GM23338 (cell line): ENCODE results near the gene NUB1. TPM values are rescaled to one million over a fixed set of nuclear protein-coding genes. Genes with fewer than 3 reads are reported as not detected.

ENCODE experiments used
- ATAC-seq: fragments of 200-7000 bp; cut with Tn5 transposase; 3 replicates; pipeline ENCODE4 v1.9.1; 2020
- DNase-seq: peaks from one replicate; pipeline ENCODE4 v3.0.0-alpha.2; 2015; ENCODE audit warnings: low spot score
- H2AFZ ChIP-seq: fragments of 200-600 bp; sonication (generic); 2 replicates; pipeline ENCODE4 v1.8.0; 2016; ENCODE audit warnings: antibody characterized with exemption, mild to moderate bottlenecking, moderate library complexity
- H3F3A ChIP-seq: fragments of 200-600 bp; sonication (generic); replicated peaks from 2 replicates; pipeline ENCODE4 v1.8.0; 2017; ENCODE audit warnings: antibody characterized with exemption, mixed run types, low read depth
- H3K27ac ChIP-seq: fragments of 200-600 bp; sonication (generic); 2 replicates; pipeline ENCODE4 v1.6.1; 2016; ENCODE audit warnings: low read depth
- H3K27me3 ChIP-seq: fragments of 200-600 bp; sonication (generic); 2 replicates; pipeline ENCODE4 v1.8.0; 2016; ENCODE audit warnings: mild to moderate bottlenecking, mixed run types, moderate library complexity; ENCODE audit not compliant: insufficient read depth
- H3K36me3 ChIP-seq: fragments of 200-600 bp; sonication (generic); 2 replicates; pipeline ENCODE4 v1.8.0; 2016; ENCODE audit warnings: mild to moderate bottlenecking; ENCODE audit not compliant: insufficient read depth
- H3K4me1 ChIP-seq: fragments of 200-600 bp; sonication (generic); 2 replicates; pipeline ENCODE4 v1.8.0; 2016; ENCODE audit warnings: mild to moderate bottlenecking, moderate library complexity; ENCODE audit not compliant: insufficient read depth
- H3K4me2 ChIP-seq: fragments of 200-600 bp; sonication (generic); 2 replicates; pipeline ENCODE4 v1.7.1; 2017; ENCODE audit warnings: mixed run types
- H3K4me3 ChIP-seq: fragments of 200-600 bp; sonication (generic); 2 replicates; pipeline ENCODE4 v1.6.1; 2016; ENCODE audit warnings: mixed run types
- H3K79me2 ChIP-seq: fragments of 200-600 bp; sonication (generic); replicated peaks from 2 replicates; pipeline ENCODE4 v1.8.0; 2017; ENCODE audit warnings: mild to moderate bottlenecking; ENCODE audit not compliant: insufficient read depth
- H3K9me2 ChIP-seq: fragments of 200-600 bp; sonication (generic); 2 replicates; pipeline ENCODE4 v1.8.0; 2017; ENCODE audit not compliant: insufficient read depth
- H4K20me1 ChIP-seq: fragments of 200-600 bp; sonication (generic); replicated peaks from 2 replicates; pipeline ENCODE4 v1.8.0; 2017; ENCODE audit warnings: mild to moderate bottlenecking; ENCODE audit not compliant: insufficient read depth
- H3K27ac Mint-ChIP-seq: 2 replicates; pipeline ENCODE4 v1.8.0; 2020; ENCODE audit warnings: inconsistent platforms, mild to moderate bottlenecking, moderate library complexity, mixed read lengths
- H3K27me3 Mint-ChIP-seq: 3 replicates; pipeline ENCODE4 v1.8.0; 2022; ENCODE audit warnings: low read depth, mild to moderate bottlenecking, moderate library complexity, mixed read lengths, inconsistent platforms; ENCODE audit not compliant: insufficient read depth, poor library complexity
- H3K36me3 Mint-ChIP-seq: 3 replicates; pipeline ENCODE4 v1.8.0; 2021; ENCODE audit warnings: low read depth, mild to moderate bottlenecking, inconsistent platforms, moderate library complexity, mixed read lengths
- H3K4me1 Mint-ChIP-seq: 3 replicates; pipeline ENCODE4 v1.8.0; 2020; ENCODE audit warnings: mild to moderate bottlenecking, inconsistent platforms, mixed read lengths
- H3K4me3 Mint-ChIP-seq: 3 replicates; pipeline ENCODE4 v1.8.0; 2021; ENCODE audit warnings: moderate library complexity, mild to moderate bottlenecking, inconsistent platforms, mixed read lengths
- H3K9me3 Mint-ChIP-seq: 3 replicates; pipeline ENCODE4 v1.8.0; 2020; ENCODE audit warnings: moderate library complexity, mild to moderate bottlenecking, inconsistent platforms, mixed read lengths
- CTCF ChIP-seq, 2 experiments: fragments of 200-600 bp in 1 of 2; sonication (generic) in 1 of 2; conservative IDR thresholded peaks; 2 replicates each; pipeline versions ENCODE4 v1.5.1 to v1.6.1; 2016 to 2017; ENCODE audit warnings: antibody characterized with exemption in 2 of 2, low read depth in 2 of 2, mild to moderate bottlenecking in 2 of 2, moderate library complexity in 1 of 2
- ETS1 ChIP-seq: IDR thresholded peaks from 2 replicates; pipeline ENCODE4 v1.6.1; 2016; ENCODE audit warnings: antibody characterized with exemption
- EZH2phosphoT487 ChIP-seq: fragments of 200-600 bp; sonication (generic); IDR thresholded peaks from one replicate; pipeline ENCODE4 v1.8.1; 2018; ENCODE audit warnings: antibody characterized with exemption; ENCODE audit not compliant: unreplicated experiment
- JUNB ChIP-seq: IDR thresholded peaks from one replicate; pipeline ENCODE4 v1.6.1; 2016; ENCODE audit warnings: antibody characterized with exemption; ENCODE audit not compliant: unreplicated experiment
- ZNF114 ChIP-seq: fragments of 250-450 bp; sonication (Bioruptor Pico); IDR thresholded peaks from 2 replicates; pipeline ENCODE4 v1.5.0; 2020; ENCODE audit warnings: mild to moderate bottlenecking, moderate library complexity
- polyA plus RNA-seq: library from polyadenylated mRNA; unstranded; fragments of >200 nt; fragmentation: Nextera tagmentation; extraction: Ambion mirVana; gene quantifications from 2 replicates; pipeline ENCODE4 v1.2.1, GENCODE V29; 2016
- total RNA-seq: library from RNA; depleted of rRNA; stranded (reverse); fragments of >200 nt; shearing (Covaris generic); gene quantifications from 2 replicates; pipeline ENCODE4 v1.2.3, GENCODE V29; 2014

Gene NUB1
- total and polyA plus RNA-seq, 2 experiments from 2014 or later = 31.8 to 42.3 TPM

GRCh38 chr7:151351027-151351426 lies 9.4 kb downstream of the NUB1 start:
- Histone ChIP-seq H3F3A (peaks cover 6% of the 10 kb centered on the region; the same call in 1 of the 2 replicates), H3K4me1 (no peaks in the 10 kb centered on the region), H4K20me1 (0 out of 2 replicates have a peak, but pooled peaks cover 10% of the 10 kb centered on the region), H3K4me2 (no peak overlapping the region), H2AFZ (no peak overlapping the region), H3K36me3 (peaks cover 8% of the 10 kb centered on the region), H3K27me3 (no peaks in the 10 kb centered on the region), H3K79me2 (no peaks in the 10 kb centered on the region), H3K27ac (no peak overlapping the region), H3K4me3 (no peak overlapping the region), H3K9me2 (no peaks in the 10 kb centered on the region)
- peaks cover 45% of the 10 kb centered on the region for H3K36me3 Mint-ChIP-seq
- ATAC-seq = peak; percentile 98
- peaks cover 5% of the 10 kb centered on the region for H3K27me3 Mint-ChIP-seq
- no peak overlapping the region for H3K4me3 Mint-ChIP-seq
- no peak overlapping the region for H3K27ac Mint-ChIP-seq
- DNase-seq = peak; percentile 64
- no peaks in the 10 kb centered on the region for H3K9me3 Mint-ChIP-seq
- peaks cover 5% of the 10 kb centered on the region; the same call in 2 of the 3 replicates for H3K4me1 Mint-ChIP-seq
- peak; percentile 61 for TF ChIP-seq JUNB
- no peak for TF ChIP-seq ZNF114
- TF ChIP-seq CTCF (conservative IDR thresholded peaks at IDR 0.05; ENCODE audit: low read depth in 2 of 2) = peak; percentile 70 to 80
- no peak for TF ChIP-seq EZH2phosphoT487

GRCh38 chr7:151351967-151352366 lies 10.4 kb downstream of the NUB1 start:
- Histone ChIP-seq H4K20me1 (0 out of 2 replicates have a peak, but pooled peaks cover 10% of the 10 kb centered on the region), H2AFZ (no peak overlapping the region), H3K27ac (no peak overlapping the region), H3K9me2 (no peaks in the 10 kb centered on the region), H3K4me2 (no peak overlapping the region), H3K4me1 (no peaks in the 10 kb centered on the region), H3F3A (peaks cover 6% of the 10 kb centered on the region; the same call in 1 of the 2 replicates), H3K4me3 (no peak overlapping the region), H3K27me3 (no peaks in the 10 kb centered on the region), H3K36me3 (peaks cover 8% of the 10 kb centered on the region; the same call in 1 of the 2 replicates), H3K79me2 (no peaks in the 10 kb centered on the region)
- Mint-ChIP-seq H3K9me3 (no peaks in the 10 kb centered on the region), H3K36me3 (peaks cover 52% of the 10 kb centered on the region), H3K4me3 (no peak overlapping the region), H3K4me1 (peaks cover 5% of the 10 kb centered on the region; the same call in 2 of the 3 replicates), H3K27me3 (peaks cover 5% of the 10 kb centered on the region), H3K27ac (no peak overlapping the region)
- no peak for TF ChIP-seq JUNB
- ATAC-seq (no peak), DNase-seq (no peak)

- Mint-ChIP-seq H3K27me3 (peaks cover 5% of the 10 kb centered on the region), H3K4me3 (no peak overlapping the region), H3K4me1 (peaks cover 5% of the 10 kb centered on the region; the same call in 2 of the 3 replicates), H3K36me3 (peaks cover 56% of the 10 kb centered on the region), H3K27ac (no peak overlapping the region), H3K9me3 (no peaks in the 10 kb centered on the region)
- Histone ChIP-seq H2AFZ (no peak overlapping the region), H3K9me2 (no peaks in the 10 kb centered on the region), H3K4me2 (no peak overlapping the region), H3K27ac (no peak overlapping the region), H4K20me1 (0 out of 2 replicates have a peak, but pooled peaks cover 8% of the 10 kb centered on the region), H3K36me3 (peaks cover 8% of the 10 kb centered on the region; the same call in 1 of the 2 replicates), H3K4me3 (no peak overlapping the region), H3K27me3 (no peaks in the 10 kb centered on the region), H3F3A (peaks cover 6% of the 10 kb centered on the region; the same call in 1 of the 2 replicates), H3K79me2 (no peaks in the 10 kb centered on the region), H3K4me1 (no peaks in the 10 kb centered on the region)
- DNase-seq = no peak
- no peak for ATAC-seq
- TF ChIP-seq CTCF (conservative IDR thresholded peaks at IDR 0.05; ENCODE audit: low read depth in 2 of 2) = no peak
- TF ChIP-seq ETS1 = no peak
- TF ChIP-seq ZNF114 = no peak
Observed at GRCh38 chr7:151352512-151352911, 10.9 kb downstream of the NUB1 start.
